K562 (cell line): ENCODE results near the gene DNAH17. TPM values are rescaled to one million over a fixed set of nuclear protein-coding genes. Genes with fewer than 3 reads are reported as not detected.

Experiments
- ATAC-seq: fragments of 200-7000 bp; cut with Tn5 transposase; 3 replicates; pipeline ENCODE4 v1.9.1; 2020; ENCODE audit warnings: moderate library complexity
- BruUV-seq: library from RNA; stranded (reverse); fragments of 400-500 nt; replicated peaks from 2 replicates; lab custom pipeline; 2021; lab: Mats Ljungman, UMichigan
- CTCF ChIA-PET: fragments of 300-600 bp; formaldehyde crosslinking; extraction: SDS; loops from one replicate; lab custom pipeline; 2021; ENCODE audit warnings: low intra/inter-chr PET ratio; lab: Yijun Ruan, JAX
- POLR2A ChIA-PET: fragments of 300-600, 350-650 bp; sonication (Branson Sonifier 250); formaldehyde crosslinking; extraction: SDS; loops from one replicate; lab custom pipeline; 2021; ENCODE audit warnings: antibody characterized with exemption, inconsistent platforms; lab: Yijun Ruan, JAX
- DNase-seq, 4 experiments: peaks; one replicate each; pipeline versions ENCODE4 v3.0.0 to v3.0.0-alpha.2; 2011 to 2018; ENCODE audit warnings: low spot score in 3 of 4, mixed read lengths in 3 of 4; ENCODE audit errors: extremely low read depth in 1 of 4
- FAIRE-seq: peaks from 2 replicates; lab custom pipeline; 2011; peaks lifted over from hg19 to GRCh38; lab: Jason Lieb, UNC
- H2AFZ ChIP-seq: 2 replicates; pipeline ENCODE4 v1.6.0; 2011; ENCODE audit warnings: low read depth, low read length, control low read depth, inconsistent platforms
- H3K27ac ChIP-seq: fragments of 200-600 bp; 3 replicates; pipeline ENCODE4 v1.8.0; 2011; ENCODE audit warnings: low read depth, mild to moderate bottlenecking, control low read depth, inconsistent platforms, low read length, moderate library complexity, mixed read lengths; ENCODE audit errors: extremely low read depth
- H3K27me3 ChIP-seq, 2 experiments: fragments of 300-600 bp in 1 of 2; 2 replicates in 1 of 2; 3 replicates in 1 of 2; pipeline versions ENCODE4 v1.6.0 to v1.8.0; 2011; ENCODE audit warnings: inconsistent platforms in 2 of 2, low read length in 2 of 2, mild to moderate bottlenecking in 1 of 2, mixed read lengths in 1 of 2, moderate library complexity in 1 of 2; ENCODE audit not compliant: control insufficient read depth in 2 of 2, insufficient read depth in 2 of 2
- H3K36me3 ChIP-seq: fragments of 300-600 bp; 3 replicates; pipeline ENCODE4 v1.8.0; 2011; ENCODE audit warnings: mild to moderate bottlenecking, low read length, inconsistent platforms; ENCODE audit not compliant: control insufficient read depth, insufficient read depth
- H3K4me1 ChIP-seq, 2 experiments: fragments of 200-600 bp in 1 of 2; replicated peaks in 1 of 2; 2 replicates in 1 of 2; 3 replicates in 1 of 2; pipeline versions ENCODE4 v1.5.1 to v1.8.0; 2011; ENCODE audit warnings: inconsistent platforms in 2 of 2, low read length in 2 of 2, mild to moderate bottlenecking in 1 of 2, mixed read lengths in 1 of 2, moderate library complexity in 1 of 2; ENCODE audit not compliant: control insufficient read depth in 2 of 2, insufficient read depth in 2 of 2
- H3K4me2 ChIP-seq: 2 replicates; pipeline ENCODE4 v1.6.1; 2011; ENCODE audit warnings: low read length, control low read depth, inconsistent platforms, mixed read lengths; ENCODE audit not compliant: insufficient read depth
- H3K4me3 ChIP-seq: fragments of 200-600 bp; sonication (generic), shearing (Covaris generic); 2 replicates; pipeline ENCODE4 v1.5.1; 2016; ENCODE audit warnings: control low read depth, inconsistent platforms
- H3K79me2 ChIP-seq: fragments of 200-600 bp; 3 replicates; pipeline ENCODE4 v1.8.0; 2011; ENCODE audit warnings: low read length, inconsistent platforms; ENCODE audit not compliant: control insufficient read depth, insufficient read depth
- H3K9ac ChIP-seq, 2 experiments: 2 replicates each; pipeline versions ENCODE4 v1.6.0 to v1.6.1; 2011; ENCODE audit warnings: low read depth in 2 of 2, low read length in 2 of 2, control low read depth in 1 of 2, inconsistent platforms in 1 of 2, mild to moderate bottlenecking in 1 of 2, mixed read lengths in 1 of 2; ENCODE audit not compliant: insufficient read depth in 1 of 2
- H3K9me1 ChIP-seq: one replicate; pipeline ENCODE4 v1.6.0; 2011; ENCODE audit warnings: inconsistent platforms, mild to moderate bottlenecking, low read length, moderate library complexity; ENCODE audit not compliant: control insufficient read depth, insufficient read depth
- H3K9me3 ChIP-seq: replicated peaks from 2 replicates; pipeline ENCODE4 v1.5.1; 2011; ENCODE audit warnings: low read depth, low read length, inconsistent platforms; ENCODE audit not compliant: control insufficient read depth, insufficient read depth
- H4K20me1 ChIP-seq: replicated peaks from 2 replicates; pipeline ENCODE4 v1.6.1; 2011; ENCODE audit warnings: low read length, inconsistent platforms, mixed read lengths; ENCODE audit not compliant: control insufficient read depth, insufficient read depth
- CEBPG ChIP-seq, 3 experiments: fragments of 200-800 bp in 1 of 3; sonication (Bioruptor generic) in 1 of 3; sonication (generic) in 1 of 3; formaldehyde crosslinking in 1 of 3; IDR thresholded peaks in 2 of 3; conservative IDR thresholded peaks in 1 of 3; 2 replicates each; pipeline versions ENCODE4 v1.6.1 to v1.8.0; 2016 to 2022; ENCODE audit warnings: missing compliant biosample characterization in 2 of 3, missing genetic modification characterization in 2 of 3, mild to moderate bottlenecking in 1 of 3, missing genetic modification reagents in 1 of 3
- CXXC5 ChIP-seq: fragments of 250-450 bp; sonication (Bioruptor Pico); IDR thresholded peaks from 2 replicates; pipeline ENCODE4 v1.8.0; 2022; ENCODE audit warnings: inconsistent platforms, mild to moderate bottlenecking, moderate library complexity
- MED1 ChIP-seq: sonication (generic); formaldehyde crosslinking; IDR thresholded peaks from 2 replicates; pipeline ENCODE4 v1.8.1; 2023; ENCODE audit warnings: missing genetic modification reagents, borderline replicate concordance
- NFIX ChIP-seq: fragments of 250-450 bp; sonication (Bioruptor Pico); IDR thresholded peaks from 2 replicates; pipeline ENCODE4 v1.4.0; 2020; ENCODE audit warnings: low read depth, mild to moderate bottlenecking, moderate library complexity
- ZNF124 ChIP-seq: sonication (generic); formaldehyde crosslinking; IDR thresholded peaks from 2 replicates; pipeline ENCODE4 v1.8.1; 2022; ENCODE audit warnings: missing genetic modification reagents
- ZNF212 ChIP-seq: fragments of 450-650 bp; formaldehyde crosslinking; IDR thresholded peaks from 2 replicates; pipeline ENCODE4 v1.4.0; 2020; ENCODE audit warnings: mild to moderate bottlenecking
- WGBS: fragments of 100-300 bp; shearing (Covaris generic); methylation state at CpG from one replicate; pipeline ENCODE4 v1.1.6; 2016; ENCODE audit warnings: low coverage, mixed read lengths; ENCODE audit not compliant: insufficient coverage; ENCODE audit errors: missing lambda C conversion rate; 5-methylcytosine and 5-hydroxymethylcytosine counted together
- in situ Hi-C: fragments of 300-500 bp; cut with MboI; formaldehyde crosslinking; loops from 4 replicates; pipeline ENCODE4 v1.15.0; 2018; ENCODE audit warnings: inconsistent platforms, mixed read lengths
- intact Hi-C: fragments of 100-400 bp; cut with micrococcal nuclease; formaldehyde crosslinking; loops from 2 replicates; pipeline ENCODE4 v1.14.2; 2022
- polyA plus RNA-seq, 8 experiments: library from polyadenylated mRNA; depleted of rRNA in 4 of 8; stranded (reverse) in 5 of 8; unstranded in 3 of 8; fragments of >200 nt; fragmentation: Nextera tagmentation in 2 of 8; fragmentation: Illumina TruSeq in 1 of 8; extraction: Ambion mirVana in 2 of 8; extraction: Trizol in 1 of 8; gene quantifications; 2 replicates each; pipeline versions ENCODE4 v1.2.1 to v1.2.3, GENCODE V29; 2011 to 2014; ENCODE audit warnings: inconsistent platforms in 1 of 8, missing spikeins in 1 of 8
- total RNA-seq, 7 experiments: library from RNA; depleted of rRNA in 6 of 7; stranded (reverse); fragments of >200 nt in 6 of 7; fragmentation: Illumina TruSeq in 2 of 7; extraction: Trizol in 2 of 7; gene quantifications; 2 replicates each; pipeline versions ENCODE4 v1.2.1 to v1.2.3, GENCODE V29; 2011 to 2021; ENCODE audit warnings: low replicate concordance in 1 of 7
- TF ChIP-seq, protein P1 (sequence below), 2 experiments: fragments of 450-650 bp; conservative IDR thresholded peaks; 2 replicates each; pipeline ENCODE4 v1.6.1; 2017; ENCODE audit warnings: mild to moderate bottlenecking in 2 of 2, moderate library complexity in 2 of 2
- TF ChIP-seq, protein P2 (sequence below), 2 experiments: fragments of 250-450 bp in 1 of 2; fragments of 450-650 bp in 1 of 2; sonication (Bioruptor Pico) in 1 of 2; IDR thresholded peaks; 2 replicates each; pipeline versions ENCODE4 v1.6.1 to v1.8.0; 2016 to 2021; ENCODE audit warnings: mild to moderate bottlenecking in 2 of 2, moderate library complexity in 2 of 2, missing compliant biosample characterization in 1 of 2, missing genetic modification characterization in 1 of 2
- TF ChIP-seq, protein P3 (sequence below): fragments of 450-650 bp; formaldehyde crosslinking; IDR thresholded peaks from 2 replicates; pipeline ENCODE4 v1.4.0; 2022; ENCODE audit warnings: mild to moderate bottlenecking, moderate library complexity
- TF ChIP-seq, protein P4 (sequence below): fragments of 450-650 bp; formaldehyde crosslinking; IDR thresholded peaks from 2 replicates; pipeline ENCODE4 v1.4.0; 2022; ENCODE audit warnings: missing genetic modification characterization
- TF ChIP-seq, protein P5 (sequence below): fragments of 250-450 bp; sonication (Bioruptor Pico); IDR thresholded peaks from 2 replicates; pipeline ENCODE4 v1.5.0; 2020; ENCODE audit warnings: mild to moderate bottlenecking
- TF ChIP-seq, protein P6 (sequence below), 2 experiments: fragments of 450-650 bp in 1 of 2; sonication (generic) in 1 of 2; formaldehyde crosslinking in 1 of 2; IDR thresholded peaks in 1 of 2; conservative IDR thresholded peaks in 1 of 2; 2 replicates each; pipeline versions ENCODE4 v1.6.1 to v1.8.1; 2016 to 2023; ENCODE audit warnings: mild to moderate bottlenecking in 2 of 2, moderate library complexity in 2 of 2, inconsistent platforms in 1 of 2, missing genetic modification reagents in 1 of 2

Gene DNAH17
- total and polyA plus RNA-seq, 9 of the 15 experiments (the other 6 are each of a cell fraction or from before 2014, with no cell fraction given): under 0.01 to 0.06 (median 0.03) TPM; not detected in 5

DNA sequence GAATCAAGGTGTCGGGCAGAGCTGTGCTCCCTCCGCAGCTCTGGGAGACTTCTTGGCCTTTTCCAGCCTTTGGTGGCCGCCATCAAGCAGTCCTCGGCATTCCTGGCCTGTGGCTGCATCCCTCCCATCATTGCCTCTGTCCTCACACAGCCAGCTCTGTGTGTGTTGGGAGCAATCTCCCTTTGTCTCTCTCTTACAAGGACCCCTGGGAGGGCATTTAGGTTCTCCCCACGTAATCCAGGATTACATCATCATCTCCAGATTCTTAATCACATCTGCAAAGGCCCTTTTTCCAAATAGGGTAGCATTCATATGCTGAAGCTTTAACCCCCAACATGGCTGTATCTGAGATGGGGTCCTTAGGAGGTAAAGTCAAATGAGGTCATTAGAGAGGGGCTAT is 4.1 kb upstream of the DNAH17 start:
- no peaks in the 10 kb centered on the region for H3K9me3 ChIP-seq
- no peak overlapping the region for H3K4me3 ChIP-seq
- no peaks in the 10 kb centered on the region for H4K20me1 ChIP-seq
- intact Hi-C loops (no loop called here), in situ Hi-C loops (no loop called here)
- no peak overlapping the region for H3K9ac ChIP-seq
- no peaks in the 10 kb centered on the region; a peak in 1 of 5 replicates for H3K4me1 ChIP-seq
- DNase-seq: no peak
- FAIRE-seq: no peak
- H3K79me2 ChIP-seq: no peaks in the 10 kb centered on the region
- CTCF ChIA-PET: no interaction called here
- no peak overlapping the region for H3K4me2 ChIP-seq
- H3K36me3 ChIP-seq: no peaks in the 10 kb centered on the region
- H3K9me1 ChIP-seq: no peaks in the 10 kb centered on the region
- H2AFZ ChIP-seq: 0 out of 2 replicates have a peak overlapping the region, but pooled peaks have one; percentile 4
- WGBS: 3% methylated on average over 5 of the region's 5 CpGs
- no peak for ATAC-seq
- BruUV-seq: no TSS peak
- POLR2A ChIA-PET: interaction anchor here (0.6 to 2.3 kb wide), 3 partner anchors 11 to 135 kb away, joined by 3 to 12 read pairs (median 3); no protein-coding TSS in a partner anchor
- H3K27ac ChIP-seq: no peak overlapping the region
- H3K27me3 ChIP-seq: peaks cover 36 to 60% of the 10 kb centered on the region in 2 experiments
- TF ChIP-seq CEBPG (CRISPR knock-in tag; IDR thresholded peaks at IDR 0.05) (no peak), CEBPG (tag; conservative IDR thresholded peaks at IDR 0.05 in 1 of 2, IDR thresholded peaks at IDR 0.05 in 1 of 2) (peak; percentile 35 to 40; a peak in 1 of 4 replicates), NFIX (CRISPR knock-in tag) (no peak), ZNF124 (CRISPR knock-in tag) (no peak), CXXC5 (CRISPR knock-in tag) (no peak), MED1 (CRISPR knock-in tag) (no peak), ZNF212 (no peak)
- TF ChIP-seq, protein P1, sequence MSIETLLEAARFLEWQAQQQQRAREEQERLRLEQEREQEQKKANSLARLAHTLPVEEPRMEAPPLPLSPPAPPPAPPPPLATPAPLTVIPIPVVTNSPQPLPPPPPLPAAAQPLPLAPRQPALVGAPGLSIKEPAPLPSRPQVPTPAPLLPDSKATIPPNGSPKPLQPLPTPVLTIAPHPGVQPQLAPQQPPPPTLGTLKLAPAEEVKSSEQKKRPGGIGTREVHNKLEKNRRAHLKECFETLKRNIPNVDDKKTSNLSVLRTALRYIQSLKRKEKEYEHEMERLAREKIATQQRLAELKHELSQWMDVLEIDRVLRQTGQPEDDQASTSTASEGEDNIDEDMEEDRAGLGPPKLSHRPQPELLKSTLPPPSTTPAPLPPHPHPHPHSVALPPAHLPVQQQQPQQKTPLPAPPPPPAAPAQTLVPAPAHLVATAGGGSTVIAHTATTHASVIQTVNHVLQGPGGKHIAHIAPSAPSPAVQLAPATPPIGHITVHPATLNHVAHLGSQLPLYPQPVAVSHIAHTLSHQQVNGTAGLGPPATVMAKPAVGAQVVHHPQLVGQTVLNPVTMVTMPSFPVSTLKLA (conservative IDR thresholded peaks at IDR 0.05): no peak
- TF ChIP-seq, protein P2, sequence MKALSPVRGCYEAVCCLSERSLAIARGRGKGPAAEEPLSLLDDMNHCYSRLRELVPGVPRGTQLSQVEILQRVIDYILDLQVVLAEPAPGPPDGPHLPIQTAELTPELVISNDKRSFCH (CRISPR knock-in tag; IDR thresholded peaks at IDR 0.05): no peak
- TF ChIP-seq, protein P2 (tag; IDR thresholded peaks at IDR 0.05): no peak
- TF ChIP-seq, protein P3, sequence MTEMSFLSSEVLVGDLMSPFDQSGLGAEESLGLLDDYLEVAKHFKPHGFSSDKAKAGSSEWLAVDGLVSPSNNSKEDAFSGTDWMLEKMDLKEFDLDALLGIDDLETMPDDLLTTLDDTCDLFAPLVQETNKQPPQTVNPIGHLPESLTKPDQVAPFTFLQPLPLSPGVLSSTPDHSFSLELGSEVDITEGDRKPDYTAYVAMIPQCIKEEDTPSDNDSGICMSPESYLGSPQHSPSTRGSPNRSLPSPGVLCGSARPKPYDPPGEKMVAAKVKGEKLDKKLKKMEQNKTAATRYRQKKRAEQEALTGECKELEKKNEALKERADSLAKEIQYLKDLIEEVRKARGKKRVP (CRISPR knock-in tag): no peak
- TF ChIP-seq, protein P4, sequence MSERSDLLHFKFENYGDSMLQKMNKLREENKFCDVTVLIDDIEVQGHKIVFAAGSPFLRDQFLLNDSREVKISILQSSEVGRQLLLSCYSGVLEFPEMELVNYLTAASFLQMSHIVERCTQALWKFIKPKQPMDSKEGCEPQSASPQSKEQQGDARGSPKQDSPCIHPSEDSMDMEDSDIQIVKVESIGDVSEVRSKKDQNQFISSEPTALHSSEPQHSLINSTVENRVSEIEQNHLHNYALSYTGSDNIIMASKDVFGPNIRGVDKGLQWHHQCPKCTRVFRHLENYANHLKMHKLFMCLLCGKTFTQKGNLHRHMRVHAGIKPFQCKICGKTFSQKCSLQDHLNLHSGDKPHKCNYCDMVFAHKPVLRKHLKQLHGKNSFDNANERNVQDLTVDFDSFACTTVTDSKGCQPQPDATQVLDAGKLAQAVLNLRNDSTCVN (CRISPR knock-in tag): no peak
- TF ChIP-seq, protein P5, sequence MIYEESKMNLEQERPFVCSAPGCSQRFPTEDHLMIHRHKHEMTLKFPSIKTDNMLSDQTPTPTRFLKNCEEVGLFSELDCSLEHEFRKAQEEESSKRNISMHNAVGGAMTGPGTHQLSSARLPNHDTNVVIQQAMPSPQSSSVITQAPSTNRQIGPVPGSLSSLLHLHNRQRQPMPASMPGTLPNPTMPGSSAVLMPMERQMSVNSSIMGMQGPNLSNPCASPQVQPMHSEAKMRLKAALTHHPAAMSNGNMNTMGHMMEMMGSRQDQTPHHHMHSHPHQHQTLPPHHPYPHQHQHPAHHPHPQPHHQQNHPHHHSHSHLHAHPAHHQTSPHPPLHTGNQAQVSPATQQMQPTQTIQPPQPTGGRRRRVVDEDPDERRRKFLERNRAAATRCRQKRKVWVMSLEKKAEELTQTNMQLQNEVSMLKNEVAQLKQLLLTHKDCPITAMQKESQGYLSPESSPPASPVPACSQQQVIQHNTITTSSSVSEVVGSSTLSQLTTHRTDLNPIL (CRISPR knock-in tag): no peak
- TF ChIP-seq, protein P6, sequence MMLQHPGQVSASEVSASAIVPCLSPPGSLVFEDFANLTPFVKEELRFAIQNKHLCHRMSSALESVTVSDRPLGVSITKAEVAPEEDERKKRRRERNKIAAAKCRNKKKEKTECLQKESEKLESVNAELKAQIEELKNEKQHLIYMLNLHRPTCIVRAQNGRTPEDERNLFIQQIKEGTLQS (IDR thresholded peaks at IDR 0.05): peak; percentile 57
- TF ChIP-seq, protein P6 (CRISPR knock-in tag; conservative IDR thresholded peaks at IDR 0.05): no peak
